AG09309 (cell line): Measurements from ENCODE around the gene EPC1.

Source experiments
- DNase-seq: peaks from one replicate; pipeline ENCODE4 v3.0.0-alpha.2; 2010; ENCODE audit warnings: low read depth
- H3K4me3 ChIP-seq: 2 replicates; pipeline ENCODE4 v1.5.1; 2011; ENCODE audit warnings: mild to moderate bottlenecking, low read depth, low read length, moderate library complexity; ENCODE audit not compliant: control insufficient read depth
- TF ChIP-seq, protein P1 (sequence below): IDR thresholded peaks from 2 replicates; pipeline ENCODE4 v1.5.1; 2011; ENCODE audit warnings: mild to moderate bottlenecking, low read depth, low read length, inconsistent platforms; ENCODE audit not compliant: insufficient read depth, control insufficient read depth; ENCODE audit errors: missing control alignments

Gene EPC1

GRCh38 chr10:32376771-32377170 is 29.8 kb upstream of the EPC1 start:
- no peak for DNase-seq
- TF ChIP-seq, protein P1, sequence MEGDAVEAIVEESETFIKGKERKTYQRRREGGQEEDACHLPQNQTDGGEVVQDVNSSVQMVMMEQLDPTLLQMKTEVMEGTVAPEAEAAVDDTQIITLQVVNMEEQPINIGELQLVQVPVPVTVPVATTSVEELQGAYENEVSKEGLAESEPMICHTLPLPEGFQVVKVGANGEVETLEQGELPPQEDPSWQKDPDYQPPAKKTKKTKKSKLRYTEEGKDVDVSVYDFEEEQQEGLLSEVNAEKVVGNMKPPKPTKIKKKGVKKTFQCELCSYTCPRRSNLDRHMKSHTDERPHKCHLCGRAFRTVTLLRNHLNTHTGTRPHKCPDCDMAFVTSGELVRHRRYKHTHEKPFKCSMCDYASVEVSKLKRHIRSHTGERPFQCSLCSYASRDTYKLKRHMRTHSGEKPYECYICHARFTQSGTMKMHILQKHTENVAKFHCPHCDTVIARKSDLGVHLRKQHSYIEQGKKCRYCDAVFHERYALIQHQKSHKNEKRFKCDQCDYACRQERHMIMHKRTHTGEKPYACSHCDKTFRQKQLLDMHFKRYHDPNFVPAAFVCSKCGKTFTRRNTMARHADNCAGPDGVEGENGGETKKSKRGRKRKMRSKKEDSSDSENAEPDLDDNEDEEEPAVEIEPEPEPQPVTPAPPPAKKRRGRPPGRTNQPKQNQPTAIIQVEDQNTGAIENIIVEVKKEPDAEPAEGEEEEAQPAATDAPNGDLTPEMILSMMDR = no peak
- H3K4me3 ChIP-seq = peak overlapping the region; percentile 54

DNA sequence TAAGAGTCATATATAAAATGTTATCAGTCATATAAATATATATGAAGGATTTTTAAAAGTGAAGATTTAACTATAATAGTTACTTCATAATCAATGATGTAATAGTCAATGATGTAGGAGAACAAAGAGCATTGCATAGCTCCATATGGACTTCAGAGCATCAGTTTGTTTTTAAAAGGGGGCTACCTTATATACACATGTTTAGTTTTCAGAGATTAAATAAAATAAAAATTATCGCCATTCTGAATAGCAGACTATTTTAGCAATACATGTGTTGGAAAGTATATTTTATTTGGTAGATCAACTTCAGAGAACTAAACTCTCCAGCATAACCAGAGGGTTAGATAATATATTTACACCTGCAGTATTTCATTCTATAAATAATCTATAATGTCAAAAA is 29.1 kb upstream of the EPC1 start:
- no peak for DNase-seq
- peak overlapping the region; percentile 54; the same call in 1 of the 2 replicates for H3K4me3 ChIP-seq
- TF ChIP-seq, protein P1 = no peak

DNA sequence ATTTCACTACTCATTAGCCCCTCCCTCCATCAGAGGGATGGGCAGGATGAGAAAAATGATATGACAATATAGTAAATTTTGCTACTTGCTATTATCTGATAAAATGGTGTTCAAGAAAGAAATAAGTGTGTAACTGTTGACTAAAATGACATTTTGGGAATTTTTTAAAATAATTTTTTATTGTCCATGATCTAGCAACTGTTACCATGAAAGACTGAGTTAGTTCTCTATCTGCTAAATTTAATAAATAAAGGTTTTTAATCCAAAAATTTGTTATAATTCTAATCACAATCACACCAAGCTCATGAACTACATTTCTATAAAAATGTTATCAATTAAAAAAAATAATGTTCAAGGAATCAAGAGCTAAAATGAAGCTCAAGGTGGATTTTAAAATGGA is 28.7 kb upstream of the EPC1 start:
- no peak for DNase-seq
- H3K4me3 ChIP-seq = no peak overlapping the region
- TF ChIP-seq, protein P1 = no peak

DNA sequence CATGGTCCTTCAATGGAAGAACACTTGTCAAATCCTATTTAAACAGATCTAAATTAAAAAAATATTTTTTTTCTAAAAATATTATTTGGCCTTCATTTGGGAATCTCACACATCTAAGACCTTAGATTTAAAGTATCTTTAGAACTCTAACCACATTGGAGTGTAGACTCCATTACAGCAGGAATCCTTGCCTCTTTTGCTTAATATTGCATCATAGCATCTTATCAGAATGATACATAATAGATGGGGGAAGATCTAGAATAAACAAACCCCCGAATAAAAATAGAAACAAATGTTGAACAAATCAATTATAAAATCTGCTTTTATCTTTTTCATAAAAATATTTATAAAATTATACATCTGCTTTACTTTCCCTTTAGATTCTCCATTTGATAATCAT is 27.6 kb upstream of the EPC1 start:
- TF ChIP-seq, protein P1 = no peak
- no peak overlapping the region for H3K4me3 ChIP-seq
- DNase-seq = no peak

DNA sequence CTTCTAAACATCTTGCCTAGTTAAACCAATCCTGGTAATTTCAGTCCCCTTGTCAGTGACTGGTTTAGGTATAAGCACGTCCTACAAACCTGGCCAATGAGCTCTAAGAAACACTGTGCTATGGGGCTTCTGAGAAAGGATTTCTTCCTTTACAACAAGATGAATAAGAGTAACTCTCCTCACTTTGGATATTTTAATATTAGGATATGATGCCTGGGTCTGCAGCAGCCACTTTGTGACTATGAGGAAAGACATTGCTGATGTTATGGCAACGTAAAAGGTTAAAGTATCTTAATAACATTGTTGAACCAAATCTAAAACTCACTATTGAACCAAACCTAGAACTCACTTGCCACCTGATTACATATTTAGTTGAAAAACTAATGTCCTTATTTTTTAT is 26.5 kb upstream of the EPC1 start:
- no peak overlapping the region for H3K4me3 ChIP-seq
- TF ChIP-seq, protein P1 = no peak
- no peak for DNase-seq

GRCh38 chr10:32373031-32373430 is 26.1 kb upstream of the EPC1 start:
- TF ChIP-seq, protein P1 = no peak
- DNase-seq = no peak
- no peak overlapping the region for H3K4me3 ChIP-seq
